Calu3 (cell line): ENCODE measurements around the gene CCDC121. TPM values are rescaled to one million over a fixed set of nuclear protein-coding genes. Genes with fewer than 3 reads are reported as not detected.

ENCODE experiments used
- BruUV-seq: library from RNA; stranded (reverse); fragments of 400-500 nt; replicated peaks from 2 replicates; lab custom pipeline; 2021; lab: Mats Ljungman, UMichigan
- CTCF ChIA-PET: fragments of 300-600 bp; sonication (Branson Sonifier 250); formaldehyde crosslinking; loops from one replicate; lab custom pipeline; 2022; ENCODE audit warnings: antibody characterized with exemption; lab: Charles Lee
- DNase-seq: peaks from one replicate; pipeline ENCODE4 v3.0.0; 2022
- H3K27ac Mint-ChIP-seq: one replicate; pipeline ENCODE4 v1.8.0; 2022; ENCODE audit warnings: mixed read lengths; ENCODE audit not compliant: unreplicated experiment
- H3K27me3 Mint-ChIP-seq: one replicate; pipeline ENCODE4 v1.8.0; 2022; ENCODE audit warnings: mixed read lengths; ENCODE audit not compliant: unreplicated experiment
- H3K36me3 Mint-ChIP-seq: one replicate; pipeline ENCODE4 v1.8.0; 2022; ENCODE audit warnings: mild to moderate bottlenecking, moderate library complexity, mixed read lengths; ENCODE audit not compliant: insufficient read depth, unreplicated experiment
- H3K4me1 Mint-ChIP-seq: one replicate; pipeline ENCODE4 v1.8.0; 2022; ENCODE audit warnings: mild to moderate bottlenecking, low read depth, mixed read lengths; ENCODE audit not compliant: unreplicated experiment
- H3K4me3 Mint-ChIP-seq: one replicate; pipeline ENCODE4 v1.8.0; 2022; ENCODE audit warnings: mild to moderate bottlenecking, low read depth, moderate library complexity, mixed read lengths; ENCODE audit not compliant: unreplicated experiment
- H3K9me3 Mint-ChIP-seq: one replicate; pipeline ENCODE4 v1.8.0; 2022; ENCODE audit warnings: low read depth, mixed read lengths; ENCODE audit not compliant: unreplicated experiment
- intact Hi-C: fragments of 100-400 bp; cut with micrococcal nuclease; formaldehyde crosslinking; loops from one replicate; pipeline ENCODE4 v1.10.0; 2022; ENCODE audit not compliant: unreplicated experiment
- total RNA-seq: library from RNA; stranded (reverse); gene quantifications from 2 replicates; pipeline ENCODE4 v1.2.3, GENCODE V29; 2022
- TF ChIP-seq, protein P1 (sequence below): fragments of 200-600 bp; IDR thresholded peaks from one replicate; pipeline ENCODE4 v1.8.0; 2022; ENCODE audit warnings: antibody characterized with exemption; ENCODE audit not compliant: unreplicated experiment

The CCDC121 gene
- total RNA-seq, 1 experiment from 2014 or later: 6.3 TPM

DNA sequence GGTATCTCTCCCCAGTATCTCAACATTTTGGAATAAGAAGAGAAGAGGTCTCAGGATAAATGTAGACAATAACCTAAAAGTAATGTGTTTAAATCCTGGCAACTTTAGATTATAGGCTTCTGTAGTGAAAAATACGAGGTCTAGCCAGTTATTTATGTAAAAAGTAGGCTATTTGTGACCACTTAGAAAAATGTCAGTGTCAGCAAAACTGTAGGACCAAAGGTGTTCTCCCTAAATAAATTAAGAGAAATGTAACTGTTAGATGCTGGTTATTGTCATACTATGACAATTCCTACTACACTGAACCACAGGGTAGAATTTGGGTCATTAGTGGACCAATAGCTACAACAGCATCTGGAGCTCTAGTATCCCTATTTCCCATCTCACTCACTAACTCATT, 32.6 kb upstream of the CCDC121 start:
- no peak for DNase-seq
- Mint-ChIP-seq H3K9me3 (no peaks in the 10 kb centered on the region), H3K4me1 (peaks cover 27% of the 10 kb centered on the region), H3K36me3 (peaks cover 60% of the 10 kb centered on the region), H3K4me3 (no peak overlapping the region), H3K27me3 (no peaks in the 10 kb centered on the region), H3K27ac (no peak overlapping the region)
- BruUV-seq: no TSS peak
- intact Hi-C loops: no loop called here
- CTCF ChIA-PET: no interaction called here
- TF ChIP-seq, protein P1, sequence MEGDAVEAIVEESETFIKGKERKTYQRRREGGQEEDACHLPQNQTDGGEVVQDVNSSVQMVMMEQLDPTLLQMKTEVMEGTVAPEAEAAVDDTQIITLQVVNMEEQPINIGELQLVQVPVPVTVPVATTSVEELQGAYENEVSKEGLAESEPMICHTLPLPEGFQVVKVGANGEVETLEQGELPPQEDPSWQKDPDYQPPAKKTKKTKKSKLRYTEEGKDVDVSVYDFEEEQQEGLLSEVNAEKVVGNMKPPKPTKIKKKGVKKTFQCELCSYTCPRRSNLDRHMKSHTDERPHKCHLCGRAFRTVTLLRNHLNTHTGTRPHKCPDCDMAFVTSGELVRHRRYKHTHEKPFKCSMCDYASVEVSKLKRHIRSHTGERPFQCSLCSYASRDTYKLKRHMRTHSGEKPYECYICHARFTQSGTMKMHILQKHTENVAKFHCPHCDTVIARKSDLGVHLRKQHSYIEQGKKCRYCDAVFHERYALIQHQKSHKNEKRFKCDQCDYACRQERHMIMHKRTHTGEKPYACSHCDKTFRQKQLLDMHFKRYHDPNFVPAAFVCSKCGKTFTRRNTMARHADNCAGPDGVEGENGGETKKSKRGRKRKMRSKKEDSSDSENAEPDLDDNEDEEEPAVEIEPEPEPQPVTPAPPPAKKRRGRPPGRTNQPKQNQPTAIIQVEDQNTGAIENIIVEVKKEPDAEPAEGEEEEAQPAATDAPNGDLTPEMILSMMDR: no peak

DNA sequence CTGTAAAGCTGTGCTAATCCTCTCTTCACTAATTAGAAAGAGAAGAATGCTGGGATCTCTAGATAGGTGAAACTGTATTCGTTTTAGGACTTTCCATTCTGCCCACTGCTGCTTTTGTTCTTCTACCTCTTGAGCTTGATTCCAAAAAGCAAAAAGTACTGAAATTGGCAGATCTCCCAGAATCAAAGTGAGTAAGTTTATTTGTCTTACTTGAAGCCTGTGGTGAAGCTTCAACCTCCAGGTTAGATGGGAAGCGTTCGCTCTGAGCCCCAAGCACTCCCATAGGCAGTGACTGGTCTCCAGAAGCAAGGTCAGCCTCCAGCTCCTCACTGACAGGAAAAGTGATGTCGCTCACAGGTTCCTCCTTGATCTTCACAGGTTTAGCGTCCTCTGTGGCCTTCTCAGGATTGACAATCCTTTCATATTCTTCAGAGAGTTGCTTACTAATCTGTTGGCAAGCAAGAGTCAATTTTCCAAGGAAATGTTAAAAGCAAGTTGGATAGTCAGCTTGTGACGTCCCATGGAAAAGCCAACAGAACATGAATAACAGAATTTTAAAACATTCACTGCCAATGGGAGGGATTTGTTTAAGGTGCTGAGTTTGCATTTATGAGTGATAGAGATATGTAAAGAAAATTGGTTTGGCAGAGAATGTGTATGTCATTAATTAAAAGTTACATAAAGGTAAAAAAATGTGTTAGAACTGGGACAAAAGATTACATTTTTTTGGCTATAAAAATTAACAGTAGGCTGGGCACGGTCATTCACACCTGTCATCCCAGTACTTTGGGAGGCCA, 26.5 kb upstream of the CCDC121 start:
- CTCF ChIA-PET: no interaction called here
- TF ChIP-seq, protein P1: no peak
- intact Hi-C loops: no loop called here
- DNase-seq: no peak
- BruUV-seq: no TSS peak
- no peaks in the 10 kb centered on the region for H3K27me3 Mint-ChIP-seq
- H3K9me3 Mint-ChIP-seq: no peaks in the 10 kb centered on the region
- H3K4me1 Mint-ChIP-seq: peaks cover 23% of the 10 kb centered on the region
- peaks cover 43% of the 10 kb centered on the region for H3K36me3 Mint-ChIP-seq
- no peak overlapping the region for H3K4me3 Mint-ChIP-seq
- no peak overlapping the region for H3K27ac Mint-ChIP-seq

DNA sequence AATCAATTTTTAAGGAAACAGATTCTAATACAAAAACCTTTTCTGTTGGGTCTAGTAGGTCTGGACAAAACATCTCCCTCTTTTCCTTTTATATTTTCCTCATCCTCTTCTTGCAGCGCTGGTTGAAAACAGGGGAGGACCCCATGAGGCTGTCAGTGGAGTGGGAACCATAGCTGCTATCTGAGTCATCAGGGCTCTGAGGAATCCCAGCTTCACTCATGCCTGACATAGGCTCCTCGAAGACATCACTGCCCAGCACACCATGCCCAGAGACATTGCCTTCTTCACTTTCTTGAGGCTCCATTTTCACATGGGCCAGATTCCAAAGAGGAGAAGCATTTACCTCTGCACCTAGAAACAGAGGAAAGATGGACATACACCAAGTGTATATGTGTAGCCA, 24.6 kb upstream of the CCDC121 start:
- no peak for DNase-seq
- H3K9me3 Mint-ChIP-seq: no peaks in the 10 kb centered on the region
- H3K36me3 Mint-ChIP-seq: peaks cover 45% of the 10 kb centered on the region
- TF ChIP-seq, protein P1: no peak
- H3K27ac Mint-ChIP-seq: no peak overlapping the region
- no peaks in the 10 kb centered on the region for H3K27me3 Mint-ChIP-seq
- CTCF ChIA-PET: interaction anchor here (0.7 to 1.0 kb wide), 2 partner anchors 10 to 29 kb away, joined by 3 to 4 read pairs; partner anchors contain the start of genes SLC4A1AP and SUPT7L
- no peak overlapping the region for H3K4me3 Mint-ChIP-seq
- intact Hi-C loops: no loop called here
- BruUV-seq: no TSS peak
- peaks cover 23% of the 10 kb centered on the region for H3K4me1 Mint-ChIP-seq

DNA sequence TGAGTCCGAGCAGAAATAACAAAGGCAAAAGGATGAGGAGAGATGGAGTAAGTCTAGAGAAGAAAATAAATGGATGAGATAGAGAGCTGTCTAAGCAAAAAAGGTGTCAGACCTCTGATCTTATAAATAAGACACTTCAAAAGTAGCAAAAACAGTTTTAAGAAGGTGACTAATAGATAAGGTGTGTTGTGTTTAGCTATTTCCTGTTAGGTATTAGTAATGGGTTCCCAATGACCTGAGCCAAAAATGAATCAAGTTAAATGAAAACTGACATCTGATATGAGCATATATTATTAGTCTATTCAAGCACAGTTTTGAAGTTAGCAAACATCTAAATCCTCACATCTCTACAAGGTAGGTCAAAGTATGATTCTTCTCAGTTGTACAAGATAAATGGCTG, 24.0 kb upstream of the CCDC121 start:
- CTCF ChIA-PET: interaction anchor here (1.0 kb wide), 1 partner anchor 11 kb away, joined by 4 read pairs; the partner anchor contains the start of genes SLC4A1AP and SUPT7L
- no peaks in the 10 kb centered on the region for H3K27me3 Mint-ChIP-seq
- peaks cover 23% of the 10 kb centered on the region for H3K4me1 Mint-ChIP-seq
- H3K27ac Mint-ChIP-seq: peak overlapping the region; percentile 12
- peaks cover 47% of the 10 kb centered on the region for H3K36me3 Mint-ChIP-seq
- BruUV-seq: no TSS peak
- DNase-seq: no peak
- no peak overlapping the region for H3K4me3 Mint-ChIP-seq
- intact Hi-C loops: no loop called here
- TF ChIP-seq, protein P1: no peak
- H3K9me3 Mint-ChIP-seq: no peaks in the 10 kb centered on the region
